Measurements from ENCODE around the gene GALNT12.

DNA sequence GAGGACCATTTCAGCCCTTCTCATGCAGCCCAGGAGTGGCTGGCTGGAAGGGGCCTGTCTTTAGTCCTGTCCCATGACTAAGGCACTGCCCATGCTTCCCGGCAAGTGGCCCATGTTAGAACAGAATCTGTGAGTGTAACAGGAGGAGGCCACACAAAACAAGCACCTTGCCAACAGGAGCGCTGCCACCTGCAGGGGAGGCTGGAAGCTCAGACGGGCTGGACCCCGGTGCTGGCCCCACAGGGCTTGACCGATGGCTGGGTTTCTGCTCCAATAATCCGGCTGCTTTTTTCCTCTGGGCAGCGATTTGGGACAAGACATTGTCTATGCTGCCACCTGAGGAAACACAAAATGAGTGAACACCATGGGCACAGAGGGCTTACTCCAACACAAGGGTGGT is 39.6 kb upstream of the GALNT12 start:
- TF ChIP-seq EZH2 (IDR thresholded peaks at IDR 0.05; ENCODE audit: insufficient read depth, low read length): no peak
- TF ChIP-seq, protein P1, sequence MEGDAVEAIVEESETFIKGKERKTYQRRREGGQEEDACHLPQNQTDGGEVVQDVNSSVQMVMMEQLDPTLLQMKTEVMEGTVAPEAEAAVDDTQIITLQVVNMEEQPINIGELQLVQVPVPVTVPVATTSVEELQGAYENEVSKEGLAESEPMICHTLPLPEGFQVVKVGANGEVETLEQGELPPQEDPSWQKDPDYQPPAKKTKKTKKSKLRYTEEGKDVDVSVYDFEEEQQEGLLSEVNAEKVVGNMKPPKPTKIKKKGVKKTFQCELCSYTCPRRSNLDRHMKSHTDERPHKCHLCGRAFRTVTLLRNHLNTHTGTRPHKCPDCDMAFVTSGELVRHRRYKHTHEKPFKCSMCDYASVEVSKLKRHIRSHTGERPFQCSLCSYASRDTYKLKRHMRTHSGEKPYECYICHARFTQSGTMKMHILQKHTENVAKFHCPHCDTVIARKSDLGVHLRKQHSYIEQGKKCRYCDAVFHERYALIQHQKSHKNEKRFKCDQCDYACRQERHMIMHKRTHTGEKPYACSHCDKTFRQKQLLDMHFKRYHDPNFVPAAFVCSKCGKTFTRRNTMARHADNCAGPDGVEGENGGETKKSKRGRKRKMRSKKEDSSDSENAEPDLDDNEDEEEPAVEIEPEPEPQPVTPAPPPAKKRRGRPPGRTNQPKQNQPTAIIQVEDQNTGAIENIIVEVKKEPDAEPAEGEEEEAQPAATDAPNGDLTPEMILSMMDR (IDR thresholded peaks at IDR 0.05; ENCODE audit: insufficient read depth, low read depth, low read length): no peak
